CD4-positive, alpha-beta T cell treated with Interleukin-15 for 1 hour (primary cell): ENCODE measurements around the gene KLF16.
A peak's percentile ranks its signal among the peaks of the same experiment; 100 is the strongest.
"Not testable (repeated sequence)": the region's sequence is repeated elsewhere in the genome, so short reads cannot be mapped to it uniquely, and the experiment has no call there.

Experiments
- DNase-seq: peaks from one replicate; pipeline ENCODE4 v3.0.0-alpha.2; 2020

Gene KLF16

DNA sequence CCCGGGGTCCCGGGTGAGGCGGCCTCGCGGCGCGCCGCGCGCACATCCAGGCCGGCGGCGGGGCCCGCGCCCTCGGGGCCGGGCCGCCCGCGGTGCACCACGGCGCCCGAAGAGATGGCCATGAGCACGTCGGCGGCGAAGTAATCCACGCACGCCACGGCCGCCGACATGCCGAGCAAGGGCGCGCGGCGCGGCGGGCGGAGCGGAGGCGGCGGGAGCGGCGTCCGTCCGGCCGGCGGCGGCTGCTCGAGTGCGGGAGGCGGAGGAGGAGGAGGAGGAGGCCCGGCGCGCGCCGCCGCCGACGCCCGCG, at the start of gene KLF16:
Gene KLF16, minus strand, starts transcription at position 252 of the 310 bp plus-strand sequence. Its CDS starts 82 bp downstream, at position 170.
- no peak for DNase-seq

- DNase-seq = no peak
These were observed 49.6 kb upstream of the KLF16 start for GRCh38 chr19:1912760-1913505.

DNA sequence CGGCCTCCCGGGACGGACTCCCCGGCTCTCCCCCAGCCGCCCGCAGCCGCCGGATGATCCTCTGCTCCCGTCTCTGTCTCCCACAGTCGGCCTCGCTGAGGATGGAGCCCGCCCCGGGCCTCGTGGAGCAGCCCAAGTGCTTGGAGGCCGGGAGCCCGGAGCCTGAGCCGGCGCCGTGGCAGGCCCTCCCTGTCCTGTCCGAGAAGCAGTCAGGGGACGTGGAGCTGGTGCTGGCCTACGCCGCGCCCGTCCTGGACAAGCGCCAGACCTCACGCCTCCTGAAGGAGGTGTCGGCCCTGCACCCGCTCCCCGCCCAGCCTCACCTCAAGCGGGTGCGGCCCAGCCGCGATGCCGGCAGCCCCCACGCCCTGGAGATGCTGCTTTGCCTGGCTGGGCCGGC, 48.6 kb upstream of the KLF16 start:
- no peak for DNase-seq

DNA sequence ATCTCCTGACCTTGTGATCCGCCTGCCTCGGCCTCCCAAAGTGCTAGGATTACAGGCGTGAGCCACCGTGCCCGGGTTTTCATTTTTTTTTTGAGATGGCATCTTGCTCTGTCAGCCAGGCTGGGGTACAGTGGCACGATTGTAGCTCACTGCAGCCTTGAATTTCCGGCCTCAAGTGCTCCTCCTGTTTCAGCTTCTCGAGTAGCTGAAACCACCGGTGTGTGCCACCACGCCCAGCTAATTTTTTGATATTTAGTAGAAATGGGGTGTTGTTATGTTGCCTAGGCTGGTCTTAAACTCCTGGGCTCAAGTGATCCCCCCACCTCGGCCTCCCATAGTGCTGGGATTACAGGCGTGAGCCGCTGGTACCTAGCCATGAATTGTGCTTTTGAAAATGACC, 47.7 kb upstream of the KLF16 start:
- no peak for DNase-seq

- DNase-seq = no peak
These were observed 46.8 kb upstream of the KLF16 start for GRCh38 chr19:1910177-1910576.

DNA sequence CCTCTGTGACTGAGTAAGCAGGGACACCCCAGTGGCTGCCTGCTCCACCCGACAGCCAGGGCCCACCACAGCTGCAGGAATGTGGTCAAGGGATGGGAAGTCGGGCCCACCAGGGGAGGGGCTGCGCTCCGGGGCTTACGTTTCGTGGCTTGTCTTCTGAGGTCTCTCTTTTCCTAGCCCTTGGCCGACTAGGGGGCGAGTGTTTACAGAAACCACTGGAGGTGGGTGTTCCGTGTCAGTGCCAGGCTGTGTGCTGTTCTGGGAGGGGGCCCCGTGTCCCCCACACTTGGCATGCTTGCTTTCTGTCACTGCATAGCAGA, 46.3 kb upstream of the KLF16 start:
- DNase-seq = no peak

DNA sequence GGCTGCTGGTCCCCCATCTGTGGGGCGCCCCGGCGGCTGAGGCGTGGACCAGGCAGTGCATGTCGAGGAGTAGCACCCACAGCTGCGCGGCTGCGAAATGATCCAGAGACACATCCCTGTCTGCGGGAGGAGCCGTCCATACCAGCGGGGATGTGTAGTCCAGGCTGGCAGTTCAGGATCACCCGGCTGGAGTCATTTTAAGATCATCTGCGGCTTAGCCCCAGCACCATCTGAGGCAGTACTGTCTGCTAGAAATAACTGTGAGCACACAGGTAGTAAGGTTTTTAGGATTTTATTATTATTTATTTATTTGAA, 44.9 kb upstream of the KLF16 start:
- no peak for DNase-seq

GRCh38 chr19:1907563-1908363, 44.4 kb upstream of the KLF16 start:
- no peak for DNase-seq

DNA sequence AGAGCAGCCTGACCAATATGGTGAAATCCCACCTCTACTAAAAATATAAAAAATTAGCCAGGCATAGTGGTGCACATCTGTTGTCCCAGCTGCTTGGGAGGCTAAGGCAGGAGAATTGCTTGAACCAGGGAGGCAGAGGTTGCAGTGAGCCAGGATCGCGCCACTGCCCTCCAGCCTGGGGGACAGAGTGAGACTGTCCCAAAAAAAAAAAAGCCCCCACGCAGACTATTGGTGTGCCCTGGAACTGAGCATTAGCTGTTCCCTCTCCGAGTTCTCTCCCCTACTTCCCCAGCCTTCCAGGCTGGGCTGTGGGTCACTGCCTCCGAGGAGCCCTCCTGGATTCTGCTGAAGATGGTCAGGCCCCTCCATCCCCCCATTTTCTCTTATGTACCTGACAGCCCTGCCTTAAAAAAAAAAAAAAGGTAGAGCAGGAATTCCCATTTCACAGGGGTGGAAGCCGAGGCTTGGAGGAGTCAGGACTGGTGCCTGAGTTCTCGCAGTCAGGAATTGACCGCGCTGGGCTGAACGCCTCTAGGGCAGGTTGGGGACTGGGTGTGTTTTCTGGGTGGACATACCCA, 43.7 kb upstream of the KLF16 start:
- DNase-seq = no peak

DNA sequence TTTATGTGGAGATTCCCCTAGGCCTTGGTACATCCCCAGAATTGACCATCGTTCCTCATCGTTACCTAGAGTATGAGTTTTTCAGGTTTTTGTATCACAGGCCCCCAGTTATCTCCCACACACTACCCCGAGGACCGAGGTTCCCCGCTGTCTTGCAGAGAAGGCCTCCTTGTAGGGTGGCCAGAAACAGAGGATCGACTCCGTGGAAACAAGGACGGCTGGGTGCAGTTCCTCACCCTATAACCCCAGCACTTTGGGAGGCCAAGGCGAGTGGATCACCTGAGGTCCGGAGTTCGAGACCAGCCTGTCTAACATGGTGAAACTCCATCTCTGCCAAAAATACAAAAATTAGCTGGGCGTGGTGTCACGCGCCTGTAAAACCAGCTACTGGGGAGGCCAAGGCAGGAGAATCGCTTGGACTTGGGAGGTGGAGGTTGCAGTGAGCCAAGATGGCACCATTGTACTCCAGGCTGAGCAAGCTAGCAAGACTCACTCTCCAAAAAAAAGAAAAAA, 42.5 kb upstream of the KLF16 start:
- DNase-seq = no peak

DNA sequence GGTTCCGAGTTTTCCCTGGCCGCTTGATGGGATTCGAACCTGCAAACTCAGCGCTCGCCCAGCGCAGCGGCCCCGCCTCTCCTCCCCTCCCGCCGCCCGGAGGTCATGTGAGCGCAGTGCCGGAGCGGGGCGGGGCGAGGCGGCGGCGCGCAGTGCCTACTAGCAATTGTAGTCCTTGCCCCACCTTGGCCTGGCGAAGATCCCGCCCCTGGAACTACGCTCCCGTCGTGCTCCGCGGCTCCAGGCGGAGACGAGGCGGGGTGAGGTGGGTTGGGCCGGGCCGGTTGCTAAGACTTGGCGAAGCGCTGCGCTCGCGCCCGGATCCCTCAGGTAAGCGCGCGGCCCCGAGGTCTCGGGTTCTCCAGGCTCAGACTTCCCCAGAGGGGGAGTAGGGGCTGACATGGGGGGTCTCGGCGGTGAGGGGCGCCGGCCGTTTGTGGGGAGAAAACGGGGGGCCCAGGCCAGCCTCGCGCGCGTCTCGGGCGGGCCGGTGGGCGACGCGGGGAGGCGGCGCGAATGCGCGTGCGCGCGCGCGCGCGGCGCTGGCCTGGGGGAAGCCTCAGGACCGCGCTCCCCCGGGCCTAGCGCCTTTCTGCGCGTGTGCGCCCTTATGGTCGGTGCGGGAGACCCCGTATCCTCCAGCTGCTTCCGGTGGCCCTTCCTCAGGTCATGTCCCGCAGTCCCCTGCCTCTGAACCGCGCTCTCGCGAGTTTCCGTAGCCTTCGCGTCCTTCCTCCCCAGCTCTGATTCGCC, 41.9 kb upstream of the KLF16 start, which contains the start of the genes ADAT3 and SCAMP4:
Gene ADAT3, plus strand, starts transcription at position 290 of the 753 bp plus-strand sequence. CDS start 6,649 bp downstream, outside the sequence.
Gene SCAMP4, plus strand, starts transcription at position 290 of the 753 bp plus-strand sequence. CDS start 9,621 bp downstream, outside the sequence.
- DNase-seq = peak; percentile 99

- no peak for DNase-seq
These were observed 41.4 kb upstream of the KLF16 start for GRCh38 chr19:1904860-1905109.

GRCh38 chr19:1902923-1903322, 39.5 kb upstream of the KLF16 start:
- no peak for DNase-seq

DNA sequence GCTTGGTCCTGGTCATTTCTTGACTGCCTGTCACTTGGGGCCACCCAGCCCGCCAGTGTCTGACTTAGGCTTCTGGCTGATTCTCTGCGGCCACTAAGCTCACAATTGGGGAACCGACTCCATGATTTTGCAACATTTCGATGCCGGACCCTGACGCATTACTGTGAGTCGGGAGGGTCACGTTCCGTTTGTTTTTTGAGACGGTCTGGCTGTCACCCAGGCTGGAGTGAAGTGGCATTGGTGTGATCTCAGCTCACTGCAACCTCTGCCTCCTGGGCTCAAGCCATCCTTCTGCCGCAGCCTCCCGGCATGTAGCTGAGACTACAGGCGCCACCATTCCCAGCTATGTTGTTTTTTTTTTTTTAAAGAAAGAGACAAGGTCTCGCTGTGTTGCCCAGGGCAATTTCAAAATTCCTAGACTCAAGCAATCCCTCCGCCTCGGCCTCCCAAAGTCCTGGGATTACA, 38.6 kb upstream of the KLF16 start:
- peak; percentile 80 for DNase-seq

DNA sequence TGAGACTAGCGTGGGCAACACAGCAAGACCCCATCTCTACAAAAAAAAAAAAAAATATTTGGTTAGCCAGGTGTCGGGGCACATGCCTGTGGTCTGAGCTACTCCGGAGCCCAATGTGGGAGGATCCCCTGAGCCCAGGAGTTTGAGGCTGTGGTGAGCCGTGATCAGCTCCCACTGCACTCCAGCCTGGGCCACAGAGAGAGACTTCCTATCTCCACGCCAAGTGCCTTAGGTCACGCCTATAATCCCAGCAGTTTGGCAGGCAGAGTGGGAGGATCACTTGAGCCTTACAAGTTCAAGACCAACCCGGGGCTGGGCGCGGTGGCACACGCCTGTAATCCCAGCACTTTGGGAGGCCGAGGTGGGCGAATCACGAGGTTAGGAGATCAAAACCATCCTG, 33.1 kb upstream of the KLF16 start:
- DNase-seq = no peak

GRCh38 chr19:1893791-1894190, 30.4 kb upstream of the KLF16 start:
- no peak for DNase-seq

GRCh38 chr19:1889907-1890306, 26.5 kb upstream of the KLF16 start:
- no peak for DNase-seq

DNA sequence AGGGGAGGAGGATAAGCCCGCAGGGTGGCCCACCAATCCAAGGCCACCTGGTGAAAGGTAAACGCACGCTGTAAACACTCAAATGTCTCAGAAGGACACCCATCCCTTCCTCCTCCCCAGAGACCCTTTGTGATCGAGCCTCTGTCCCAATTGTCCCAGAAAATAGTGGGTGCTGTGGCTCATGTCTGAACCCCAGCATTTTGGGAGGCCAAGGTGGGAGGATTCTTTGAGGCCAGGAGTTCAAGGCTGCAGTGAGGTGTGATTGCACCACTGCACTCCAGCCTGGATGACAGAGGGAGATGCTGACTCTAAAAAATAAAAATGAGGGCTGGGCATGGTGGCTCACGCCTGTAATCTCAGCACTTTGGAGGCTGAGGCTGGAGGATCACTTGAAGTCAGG, 25.0 kb upstream of the KLF16 start:
- DNase-seq = no peak

DNA sequence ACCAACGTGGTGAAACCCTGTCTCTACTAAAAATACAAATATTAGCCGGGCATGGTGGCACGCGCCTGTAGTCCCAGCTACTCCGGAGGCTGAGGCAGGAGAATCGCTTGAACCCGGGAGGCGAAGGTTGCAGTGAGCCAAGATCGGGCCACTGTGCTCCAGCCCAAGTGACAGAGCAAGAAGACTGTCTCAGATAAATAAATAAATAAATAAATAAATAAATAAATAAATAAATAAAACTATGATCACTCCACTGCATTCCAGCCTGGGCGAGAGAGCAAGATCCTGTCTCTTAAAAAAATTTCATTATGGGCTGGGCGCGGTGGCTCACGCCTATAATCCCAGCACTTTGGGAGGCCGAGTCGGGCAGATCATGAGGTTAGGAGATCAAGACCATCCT, 23.0 kb upstream of the KLF16 start:
- DNase-seq = not testable (repeated sequence)

DNA sequence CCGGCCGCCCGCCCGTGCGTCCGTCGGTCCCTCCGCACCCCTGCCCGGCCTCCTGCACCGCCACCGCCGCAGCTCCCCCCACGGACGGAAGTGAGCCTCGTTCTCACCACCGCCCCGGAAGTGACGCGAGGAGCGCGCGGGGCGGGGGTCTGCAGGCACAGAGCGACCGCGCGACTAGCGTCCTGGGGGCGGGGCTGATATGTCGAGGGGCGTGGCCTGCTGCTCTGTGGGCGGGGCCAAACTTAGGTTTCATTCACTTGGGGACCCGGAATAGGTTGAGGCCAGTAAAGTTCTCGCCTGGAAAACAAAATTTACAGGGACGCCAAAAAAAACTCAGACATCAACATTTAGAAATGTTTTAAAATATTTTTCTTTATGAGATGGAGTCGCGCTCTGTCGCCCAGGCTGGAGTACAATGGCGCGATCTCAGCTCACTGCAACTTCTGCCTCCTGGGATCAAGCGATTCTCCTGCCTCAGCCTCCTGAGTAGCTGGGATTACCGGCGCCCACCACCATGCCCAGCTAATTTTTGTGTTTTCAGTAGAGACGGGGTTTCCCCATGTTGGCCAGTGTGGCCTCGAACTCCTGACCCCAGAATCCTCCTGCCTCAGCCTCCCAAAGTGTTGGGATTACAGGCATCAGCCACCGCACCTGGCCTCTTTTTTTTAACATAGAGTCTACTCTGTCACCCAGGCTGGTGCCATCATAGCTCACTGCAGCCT, 22.2 kb upstream of the KLF16 start, which contains the start of gene ABHD17A:
Gene ABHD17A, minus strand, starts transcription at position 99 of the 722 bp plus-strand sequence. CDS start 3,930 bp downstream, outside the sequence.
- peak; percentile 95 for DNase-seq

DNA sequence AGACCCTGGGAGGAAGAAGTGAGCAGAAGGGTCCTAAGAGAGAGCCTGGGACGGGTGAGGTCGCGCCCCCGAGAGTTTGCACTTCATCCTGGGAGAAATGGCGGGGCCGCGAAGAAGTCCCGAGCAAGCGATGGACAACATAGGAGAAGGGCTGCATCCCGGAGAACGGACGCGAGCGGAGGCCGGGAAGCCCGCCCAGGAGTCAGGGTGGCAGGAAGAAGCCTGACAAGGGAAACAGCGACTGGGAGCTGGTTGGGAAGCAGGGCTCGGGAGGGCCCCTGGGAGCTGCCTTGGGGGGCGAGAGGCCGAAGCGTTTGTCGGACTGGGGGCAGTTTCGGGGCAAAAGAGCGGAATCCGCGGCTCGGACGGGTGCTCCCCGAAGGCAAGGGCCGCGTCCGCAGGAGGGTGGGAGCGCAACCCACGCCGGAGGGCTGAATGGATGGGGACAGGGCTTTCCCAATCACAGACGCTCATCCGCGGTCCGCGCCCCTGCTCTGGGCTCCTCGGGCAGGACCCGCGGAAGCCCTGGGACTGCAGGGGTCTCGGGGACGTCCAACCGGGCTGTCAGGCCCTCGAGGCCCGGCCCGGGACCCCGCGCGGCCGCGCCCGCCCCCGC, 21.4 kb upstream of the KLF16 start:
- DNase-seq = no peak

DNA sequence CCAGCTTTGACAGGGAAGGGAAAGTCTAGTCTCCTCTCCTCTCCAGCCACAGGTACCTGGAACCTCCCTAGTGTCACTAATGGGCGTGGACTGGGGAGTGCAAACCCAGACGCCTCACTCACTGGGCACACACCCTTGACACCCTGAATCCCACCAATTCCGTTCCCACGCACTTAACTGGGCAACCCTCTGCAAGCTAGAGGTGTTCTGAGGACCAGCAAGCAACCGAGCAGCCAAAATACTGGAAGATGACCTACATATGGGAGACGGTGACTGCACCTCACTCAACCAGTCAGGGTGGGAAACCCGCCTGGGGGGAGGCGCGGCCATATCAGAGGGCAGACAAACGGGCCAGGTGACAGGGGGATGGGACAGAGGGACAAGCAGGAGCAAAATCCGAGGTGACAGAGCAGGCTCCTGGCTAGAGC, 20.9 kb upstream of the KLF16 start:
- peak; percentile 64 for DNase-seq
